RWPE1 (cell line): ENCODE measurements around the gene ARID1A.
A peak's percentile ranks its signal among the peaks of the same experiment; 100 is the strongest.

Source experiments
- CTCF ChIA-PET: fragments of 350-600 bp; sonication (Branson Sonifier 250); formaldehyde crosslinking; extraction: SDS; loops from one replicate; lab custom pipeline; 2021; lab: Yijun Ruan, JAX
- POLR2A ChIA-PET: fragments of 400-600 bp; formaldehyde crosslinking; extraction: SDS; loops from one replicate; lab custom pipeline; 2020; ENCODE audit warnings: antibody characterized with exemption; ENCODE audit not compliant: low non-redundant PET; lab: Yijun Ruan, JAX
- DNase-seq: peaks from one replicate; pipeline ENCODE4 v3.0.0; 2012; ENCODE audit warnings: low spot score
- H3K27ac ChIP-seq: fragments of 450-650 bp; 2 replicates; pipeline ENCODE4 v1.5.1; 2017
- CTCF ChIP-seq: fragments of 450-650 bp; conservative IDR thresholded peaks from 2 replicates; pipeline ENCODE4 v1.5.1; 2017; ENCODE audit warnings: low read depth, mild to moderate bottlenecking

The ARID1A gene

GRCh38 chr1:26822737-26823395, 127.1 kb downstream of the ARID1A start:
- H3K27ac ChIP-seq: no peak overlapping the region
- no peak for TF ChIP-seq CTCF
- DNase-seq: no peak
- ChIA-PET POLR2A (no interaction called here), CTCF (no interaction called here)

GRCh38 chr1:26824731-26825130, 128.9 kb downstream of the ARID1A start:
- CTCF ChIA-PET: interaction anchor here (0.7 kb wide), 1 partner anchor 54 kb away, joined by 3 read pairs; no protein-coding TSS in a partner anchor
- DNase-seq: no peak
- no peak for TF ChIP-seq CTCF
- POLR2A ChIA-PET: no interaction called here
- H3K27ac ChIP-seq: no peak overlapping the region

GRCh38 chr1:26826261-26827105, 130.7 kb downstream of the ARID1A start, which contains the start of gene ZDHHC18:
TSS of gene ZDHHC18 (plus strand) at chr1:26826688. CDS start at chr1:26826805, 117 bp downstream.
- ChIA-PET POLR2A (interaction anchor here (0.6 kb wide), 1 partner anchor 20 kb away, joined by 3 read pairs; no protein-coding TSS in a partner anchor), CTCF (interaction anchor here (0.5 to 1.0 kb wide), 3 partner anchors 16 to 25 kb away, joined by 3 to 5 read pairs (median 4); no protein-coding TSS in a partner anchor)
- TF ChIP-seq CTCF: peak; percentile 88
- peak within 1 kb of the TSS; percentile 82 for H3K27ac ChIP-seq
- peak; percentile 69 for DNase-seq

- peak overlapping the region; percentile 82 for H3K27ac ChIP-seq
- POLR2A ChIA-PET: no interaction called here
- DNase-seq: no peak
- CTCF ChIA-PET: interaction anchor here (0.8 kb wide), 1 partner anchor 14 kb away, joined by 3 read pairs; no protein-coding TSS in a partner anchor
- TF ChIP-seq CTCF: no peak
These were observed 131.3 kb downstream of the ARID1A start for GRCh38 chr1:26827106-26827604.

- peak overlapping the region; percentile 82 for H3K27ac ChIP-seq
- TF ChIP-seq CTCF: no peak
- POLR2A ChIA-PET: no interaction called here
- DNase-seq: no peak
- CTCF ChIA-PET: interaction anchor here (0.6 to 1.0 kb wide), 3 partner anchors 13 to 124 kb away, joined by 3 to 5 read pairs (median 3); no protein-coding TSS in a partner anchor
These were observed 131.8 kb downstream of the ARID1A start for GRCh38 chr1:26827663-26828062.
